K562 (cell line): Measurements from ENCODE around the gene PANK2. TPM values are rescaled to one million over a fixed set of nuclear protein-coding genes. Genes with fewer than 3 reads are reported as not detected.
A peak's percentile ranks its signal among the peaks of the same experiment; 100 is the strongest.

Experiments
- ATAC-seq: fragments of 200-7000 bp; cut with Tn5 transposase; 3 replicates; pipeline ENCODE4 v1.9.1; 2020; ENCODE audit warnings: moderate library complexity
- BruUV-seq: library from RNA; stranded (reverse); fragments of 400-500 nt; replicated peaks from 2 replicates; lab custom pipeline; 2021; lab: Mats Ljungman, UMichigan
- CTCF ChIA-PET: fragments of 300-600 bp; formaldehyde crosslinking; extraction: SDS; loops from one replicate; lab custom pipeline; 2021; ENCODE audit warnings: low intra/inter-chr PET ratio; lab: Yijun Ruan, JAX
- POLR2A ChIA-PET: fragments of 300-600, 350-650 bp; sonication (Branson Sonifier 250); formaldehyde crosslinking; extraction: SDS; loops from one replicate; lab custom pipeline; 2021; ENCODE audit warnings: antibody characterized with exemption, inconsistent platforms; lab: Yijun Ruan, JAX
- DNase-seq, 4 experiments: peaks; one replicate each; pipeline versions ENCODE4 v3.0.0 to v3.0.0-alpha.2; 2011 to 2018; ENCODE audit warnings: low spot score in 3 of 4, mixed read lengths in 3 of 4; ENCODE audit errors: extremely low read depth in 1 of 4
- FAIRE-seq: peaks from 2 replicates; lab custom pipeline; 2011; peaks lifted over from hg19 to GRCh38; lab: Jason Lieb, UNC
- H2AFZ ChIP-seq: 2 replicates; pipeline ENCODE4 v1.6.0; 2011; ENCODE audit warnings: low read depth, low read length, control low read depth, inconsistent platforms
- H3K27ac ChIP-seq: fragments of 200-600 bp; 3 replicates; pipeline ENCODE4 v1.8.0; 2011; ENCODE audit warnings: low read depth, mild to moderate bottlenecking, control low read depth, inconsistent platforms, low read length, moderate library complexity, mixed read lengths; ENCODE audit errors: extremely low read depth
- H3K27me3 ChIP-seq, 2 experiments: fragments of 300-600 bp in 1 of 2; 2 replicates in 1 of 2; 3 replicates in 1 of 2; pipeline versions ENCODE4 v1.6.0 to v1.8.0; 2011; ENCODE audit warnings: inconsistent platforms in 2 of 2, low read length in 2 of 2, mild to moderate bottlenecking in 1 of 2, mixed read lengths in 1 of 2, moderate library complexity in 1 of 2; ENCODE audit not compliant: control insufficient read depth in 2 of 2, insufficient read depth in 2 of 2
- H3K36me3 ChIP-seq: fragments of 300-600 bp; 3 replicates; pipeline ENCODE4 v1.8.0; 2011; ENCODE audit warnings: mild to moderate bottlenecking, low read length, inconsistent platforms; ENCODE audit not compliant: control insufficient read depth, insufficient read depth
- H3K4me1 ChIP-seq, 2 experiments: fragments of 200-600 bp in 1 of 2; replicated peaks in 1 of 2; 2 replicates in 1 of 2; 3 replicates in 1 of 2; pipeline versions ENCODE4 v1.5.1 to v1.8.0; 2011; ENCODE audit warnings: inconsistent platforms in 2 of 2, low read length in 2 of 2, mild to moderate bottlenecking in 1 of 2, mixed read lengths in 1 of 2, moderate library complexity in 1 of 2; ENCODE audit not compliant: control insufficient read depth in 2 of 2, insufficient read depth in 2 of 2
- H3K4me2 ChIP-seq: 2 replicates; pipeline ENCODE4 v1.6.1; 2011; ENCODE audit warnings: low read length, control low read depth, inconsistent platforms, mixed read lengths; ENCODE audit not compliant: insufficient read depth
- H3K4me3 ChIP-seq: fragments of 200-600 bp; sonication (generic), shearing (Covaris generic); 2 replicates; pipeline ENCODE4 v1.5.1; 2016; ENCODE audit warnings: control low read depth, inconsistent platforms
- H3K79me2 ChIP-seq: fragments of 200-600 bp; 3 replicates; pipeline ENCODE4 v1.8.0; 2011; ENCODE audit warnings: low read length, inconsistent platforms; ENCODE audit not compliant: control insufficient read depth, insufficient read depth
- H3K9ac ChIP-seq, 2 experiments: 2 replicates each; pipeline versions ENCODE4 v1.6.0 to v1.6.1; 2011; ENCODE audit warnings: low read depth in 2 of 2, low read length in 2 of 2, control low read depth in 1 of 2, inconsistent platforms in 1 of 2, mild to moderate bottlenecking in 1 of 2, mixed read lengths in 1 of 2; ENCODE audit not compliant: insufficient read depth in 1 of 2
- H3K9me1 ChIP-seq: one replicate; pipeline ENCODE4 v1.6.0; 2011; ENCODE audit warnings: inconsistent platforms, mild to moderate bottlenecking, low read length, moderate library complexity; ENCODE audit not compliant: control insufficient read depth, insufficient read depth
- H3K9me3 ChIP-seq: replicated peaks from 2 replicates; pipeline ENCODE4 v1.5.1; 2011; ENCODE audit warnings: low read depth, low read length, inconsistent platforms; ENCODE audit not compliant: control insufficient read depth, insufficient read depth
- H4K20me1 ChIP-seq: replicated peaks from 2 replicates; pipeline ENCODE4 v1.6.1; 2011; ENCODE audit warnings: low read length, inconsistent platforms, mixed read lengths; ENCODE audit not compliant: control insufficient read depth, insufficient read depth
- ARID1B ChIP-seq: fragments of 450-650 bp; IDR thresholded peaks from 2 replicates; pipeline ENCODE4 v1.6.1; 2016; ENCODE audit warnings: antibody characterized with exemption, mild to moderate bottlenecking, inconsistent platforms
- CBFA2T2 ChIP-seq: fragments of 450-650 bp; conservative IDR thresholded peaks from 2 replicates; pipeline ENCODE4 v1.6.1; 2017; ENCODE audit warnings: mild to moderate bottlenecking
- CBFA2T3 ChIP-seq: fragments of 450-650 bp; IDR thresholded peaks from 2 replicates; pipeline ENCODE4 v1.6.1; 2017
- DPF2 ChIP-seq: fragments of 450-650 bp; IDR thresholded peaks from 2 replicates; pipeline ENCODE4 v1.6.1; 2016
- KDM1A ChIP-seq, 2 experiments: fragments of 450-650 bp; IDR thresholded peaks; 2 replicates each; pipeline ENCODE4 v1.6.1; 2016; ENCODE audit warnings: mild to moderate bottlenecking in 2 of 2
- LCOR ChIP-seq: sonication (generic); formaldehyde crosslinking; IDR thresholded peaks from 2 replicates; pipeline ENCODE4 v1.8.0; 2022; ENCODE audit warnings: mild to moderate bottlenecking, missing genetic modification reagents
- LEF1 ChIP-seq: fragments of 450-650 bp; IDR thresholded peaks from 2 replicates; pipeline ENCODE4 v1.6.1; 2016; ENCODE audit warnings: mild to moderate bottlenecking
- MCM2 ChIP-seq: fragments of 450-650 bp; IDR thresholded peaks from 2 replicates; pipeline ENCODE4 v1.6.1; 2017; ENCODE audit warnings: low read depth, mild to moderate bottlenecking
- MCM7 ChIP-seq, 2 experiments: fragments of 450-650 bp; IDR thresholded peaks; 2 replicates each; pipeline ENCODE4 v1.6.1; 2016 to 2018
- NCOR1 ChIP-seq: fragments of 450-650 bp; IDR thresholded peaks from 2 replicates; pipeline ENCODE4 v1.6.1; 2016; ENCODE audit warnings: mild to moderate bottlenecking, moderate library complexity
- NFIX ChIP-seq: fragments of 250-450 bp; sonication (Bioruptor Pico); IDR thresholded peaks from 2 replicates; pipeline ENCODE4 v1.4.0; 2020; ENCODE audit warnings: low read depth, mild to moderate bottlenecking, moderate library complexity
- SAFB ChIP-seq: fragments of 200-400 bp; formaldehyde crosslinking; IDR thresholded peaks from 2 replicates; pipeline ENCODE4 v1.6.1; 2017; ENCODE audit warnings: low read depth, low read length, borderline replicate concordance
- SIN3A ChIP-seq, 2 experiments: fragments of 150-350 bp in 1 of 2; IDR thresholded peaks; 2 replicates each; pipeline ENCODE4 v1.6.1; 2011 to 2016; ENCODE audit warnings: borderline replicate concordance in 2 of 2, low read depth in 2 of 2, low read length in 2 of 2, mild to moderate bottlenecking in 2 of 2, moderate library complexity in 2 of 2; ENCODE audit not compliant: control insufficient read depth in 1 of 2
- SOX6 ChIP-seq: fragments of 450-650 bp; IDR thresholded peaks from 2 replicates; pipeline ENCODE4 v1.6.1; 2014; ENCODE audit warnings: mild to moderate bottlenecking
- TAL1 ChIP-seq: fragments of 450-650 bp; IDR thresholded peaks from 2 replicates; pipeline ENCODE4 v1.6.1; 2016; ENCODE audit warnings: mild to moderate bottlenecking
- TARDBP ChIP-seq: fragments of 450-650 bp; IDR thresholded peaks from 2 replicates; pipeline ENCODE4 v1.6.1; 2016
- TSC22D4 ChIP-seq: fragments of 450-650 bp; IDR thresholded peaks from 2 replicates; pipeline ENCODE4 v1.6.1; 2016; ENCODE audit warnings: missing genetic modification characterization, missing biosample characterization, control low read depth
- ZNF124 ChIP-seq: sonication (generic); formaldehyde crosslinking; IDR thresholded peaks from 2 replicates; pipeline ENCODE4 v1.8.1; 2022; ENCODE audit warnings: missing genetic modification reagents
- ZNF197 ChIP-seq: fragments of 200-800 bp; sonication (Bioruptor generic); IDR thresholded peaks from 2 replicates; pipeline ENCODE4 v1.6.1; 2016; ENCODE audit warnings: low read depth, missing genetic modification characterization, missing compliant biosample characterization
- ZNF408 ChIP-seq: fragments of 250-450 bp; sonication (Bioruptor Pico); IDR thresholded peaks from 2 replicates; pipeline ENCODE4 v1.4.0; 2020; ENCODE audit warnings: low read depth, mild to moderate bottlenecking, moderate library complexity
- ZNF780A ChIP-seq: fragments of 250-450 bp; sonication (Bioruptor Pico); IDR thresholded peaks from 2 replicates; pipeline ENCODE4 v1.5.0; 2021; ENCODE audit warnings: mild to moderate bottlenecking
- WGBS: fragments of 100-300 bp; shearing (Covaris generic); methylation state at CpG from one replicate; pipeline ENCODE4 v1.1.6; 2016; ENCODE audit warnings: low coverage, mixed read lengths; ENCODE audit not compliant: insufficient coverage; ENCODE audit errors: missing lambda C conversion rate; 5-methylcytosine and 5-hydroxymethylcytosine counted together
- in situ Hi-C: fragments of 300-500 bp; cut with MboI; formaldehyde crosslinking; loops from 4 replicates; pipeline ENCODE4 v1.15.0; 2018; ENCODE audit warnings: inconsistent platforms, mixed read lengths
- intact Hi-C: fragments of 100-400 bp; cut with micrococcal nuclease; formaldehyde crosslinking; loops from 2 replicates; pipeline ENCODE4 v1.14.2; 2022
- polyA plus RNA-seq, 8 experiments: library from polyadenylated mRNA; depleted of rRNA in 4 of 8; stranded (reverse) in 5 of 8; unstranded in 3 of 8; fragments of >200 nt; fragmentation: Nextera tagmentation in 2 of 8; fragmentation: Illumina TruSeq in 1 of 8; extraction: Ambion mirVana in 2 of 8; extraction: Trizol in 1 of 8; gene quantifications; 2 replicates each; pipeline versions ENCODE4 v1.2.1 to v1.2.3, GENCODE V29; 2011 to 2014; ENCODE audit warnings: inconsistent platforms in 1 of 8, missing spikeins in 1 of 8
- total RNA-seq, 7 experiments: library from RNA; depleted of rRNA in 6 of 7; stranded (reverse); fragments of >200 nt in 6 of 7; fragmentation: Illumina TruSeq in 2 of 7; extraction: Trizol in 2 of 7; gene quantifications; 2 replicates each; pipeline versions ENCODE4 v1.2.1 to v1.2.3, GENCODE V29; 2011 to 2021; ENCODE audit warnings: low replicate concordance in 1 of 7
- TF ChIP-seq, protein P1 (sequence below): sonication (generic); IDR thresholded peaks from 2 replicates; pipeline ENCODE4 v1.6.1; 2016
- TF ChIP-seq, protein P2 (sequence below), 2 experiments: fragments of 450-650 bp in 1 of 2; sonication (generic) in 1 of 2; formaldehyde crosslinking in 1 of 2; IDR thresholded peaks in 1 of 2; conservative IDR thresholded peaks in 1 of 2; 2 replicates each; pipeline versions ENCODE4 v1.6.1 to v1.8.1; 2016 to 2023; ENCODE audit warnings: mild to moderate bottlenecking in 2 of 2, moderate library complexity in 2 of 2, inconsistent platforms in 1 of 2, missing genetic modification reagents in 1 of 2

Gene PANK2
- total and polyA plus RNA-seq, 9 of the 15 experiments (the other 6 are each of a cell fraction or from before 2014, with no cell fraction given): 14.9 to 43.5 (median 31.4) TPM

DNA sequence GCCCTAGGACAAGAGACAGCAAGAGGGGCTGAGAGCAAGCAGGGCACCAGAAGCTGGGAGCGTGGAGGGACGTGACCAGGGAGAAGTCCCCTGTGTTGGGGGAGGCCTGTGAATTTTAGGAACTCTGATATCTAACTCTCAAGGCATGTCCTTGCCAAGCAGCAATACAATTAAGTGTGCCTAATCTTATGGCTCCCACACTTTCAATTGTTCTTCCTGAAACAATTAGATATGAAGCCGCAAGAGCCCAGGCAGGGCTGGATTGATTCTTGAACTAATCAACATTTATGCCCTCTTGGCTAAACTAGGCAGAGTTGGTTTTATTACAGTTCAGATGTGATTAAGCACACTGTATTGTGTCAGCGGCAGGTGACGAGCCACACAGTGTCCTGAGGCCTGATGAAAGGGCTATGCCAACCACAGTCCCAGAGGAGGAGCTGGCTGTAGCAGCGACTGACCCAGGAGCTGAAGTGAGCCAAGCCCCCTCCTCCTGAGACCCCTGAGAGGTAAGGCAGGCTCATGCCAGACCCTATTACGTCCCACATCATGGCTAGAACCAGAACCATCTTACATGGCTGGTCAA is 46.7 kb upstream of the PANK2 start:
- Histone ChIP-seq H2AFZ (peak overlapping the region; percentile 54), H3K27ac (peak overlapping the region; percentile 76), H3K9ac (peak overlapping the region in 1 of 2 experiments; percentile 66; a peak in 1 of 4 replicates), H3K9me1 (no peaks in the 10 kb centered on the region), H3K27me3 (no peaks in the 10 kb centered on the region), H3K4me2 (no peak overlapping the region; the same call in 1 of the 2 replicates), H4K20me1 (no peaks in the 10 kb centered on the region), H3K9me3 (no peaks in the 10 kb centered on the region), H3K4me1 (peaks cover 38 to 51% of the 10 kb centered on the region in 2 experiments; a peak in 4 of 5 replicates), H3K79me2 (peaks cover 13% of the 10 kb centered on the region), H3K36me3 (no peaks in the 10 kb centered on the region), H3K4me3 (no peak overlapping the region)
- BruUV-seq: no TSS peak
- ATAC-seq (no peak), FAIRE-seq (peak; percentile 75), DNase-seq (peak in 2 of 4 experiments; percentile 26 to 31)
- in situ Hi-C loops: no loop called here
- WGBS: 50% methylated on average over 5 of the region's 7 CpGs
- POLR2A ChIA-PET: interaction anchor here (1.2 to 2.0 kb wide), 2 partner anchors 22 to 33 kb away, joined by 5 to 13 read pairs; partner anchors contain the start of gene AP5S1
- CTCF ChIA-PET: no interaction called here
- intact Hi-C loops: no loop called here
- no peak for TF ChIP-seq ZNF197
- TF ChIP-seq NFIX (CRISPR knock-in tag): no peak
- TF ChIP-seq DPF2: 0 out of 2 replicates have a peak, but pooled peaks have one; percentile 20
- TF ChIP-seq, protein P1, sequence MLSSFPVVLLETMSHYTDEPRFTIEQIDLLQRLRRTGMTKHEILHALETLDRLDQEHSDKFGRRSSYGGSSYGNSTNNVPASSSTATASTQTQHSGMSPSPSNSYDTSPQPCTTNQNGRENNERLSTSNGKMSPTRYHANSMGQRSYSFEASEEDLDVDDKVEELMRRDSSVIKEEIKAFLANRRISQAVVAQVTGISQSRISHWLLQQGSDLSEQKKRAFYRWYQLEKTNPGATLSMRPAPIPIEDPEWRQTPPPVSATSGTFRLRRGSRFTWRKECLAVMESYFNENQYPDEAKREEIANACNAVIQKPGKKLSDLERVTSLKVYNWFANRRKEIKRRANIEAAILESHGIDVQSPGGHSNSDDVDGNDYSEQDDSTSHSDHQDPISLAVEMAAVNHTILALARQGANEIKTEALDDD: no peak
- peak; percentile 79 for TF ChIP-seq CBFA2T2
- no peak for TF ChIP-seq TARDBP
- TF ChIP-seq ZNF124 (CRISPR knock-in tag): no peak
- no peak for TF ChIP-seq ZNF408 (CRISPR knock-in tag)
- TF ChIP-seq ZNF780A: no peak
- TF ChIP-seq LCOR (CRISPR knock-in tag): peak; percentile 26; the same call in 1 of the 2 replicates
- TF ChIP-seq SIN3A (IDR thresholded peaks at IDR 0.05; ENCODE audit: borderline replicate concordance in 2 of 2, control insufficient read depth in 1 of 2, low read depth in 2 of 2, low read length in 2 of 2): no peak
- TF ChIP-seq, protein P2, sequence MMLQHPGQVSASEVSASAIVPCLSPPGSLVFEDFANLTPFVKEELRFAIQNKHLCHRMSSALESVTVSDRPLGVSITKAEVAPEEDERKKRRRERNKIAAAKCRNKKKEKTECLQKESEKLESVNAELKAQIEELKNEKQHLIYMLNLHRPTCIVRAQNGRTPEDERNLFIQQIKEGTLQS (IDR thresholded peaks at IDR 0.05): no peak
- TF ChIP-seq, protein P2 (CRISPR knock-in tag; conservative IDR thresholded peaks at IDR 0.05): no peak
- TF ChIP-seq CBFA2T3: peak; percentile 90
- TF ChIP-seq MCM2: no peak
- TF ChIP-seq SOX6: peak; percentile 83
- TF ChIP-seq NCOR1: peak; percentile 68
- TF ChIP-seq TSC22D4 (tag): no peak
- TF ChIP-seq KDM1A (IDR thresholded peaks at IDR 0.05): peak; percentile 16 to 46; a peak in 1 of 4 replicates
- TF ChIP-seq SAFB: no peak
- peak; percentile 79 for TF ChIP-seq ARID1B
- TF ChIP-seq TAL1: peak; percentile 77
- TF ChIP-seq LEF1: no peak
- TF ChIP-seq MCM7 (IDR thresholded peaks at IDR 0.05): no peak
